Measurements from ENCODE around the gene CEP112.
"Not testable (repeated sequence)": the region's sequence is repeated elsewhere in the genome, so short reads cannot be mapped to it uniquely, and the experiment has no call there.

CEP112 gene

GRCh38 chr17:66088173-66088572 lies 103.8 kb downstream of the CEP112 start:
- Mint-ChIP-seq H3K4me3 (no peak overlapping the region), H3K27me3 (no peaks in the 10 kb centered on the region), H3K36me3 (peaks cover 27% of the 10 kb centered on the region), H3K4me1 (no peaks in the 10 kb centered on the region), H3K27ac (no peak overlapping the region), H3K9me3 (peaks cover 16% of the 10 kb centered on the region)
- ATAC-seq = no peak

DNA sequence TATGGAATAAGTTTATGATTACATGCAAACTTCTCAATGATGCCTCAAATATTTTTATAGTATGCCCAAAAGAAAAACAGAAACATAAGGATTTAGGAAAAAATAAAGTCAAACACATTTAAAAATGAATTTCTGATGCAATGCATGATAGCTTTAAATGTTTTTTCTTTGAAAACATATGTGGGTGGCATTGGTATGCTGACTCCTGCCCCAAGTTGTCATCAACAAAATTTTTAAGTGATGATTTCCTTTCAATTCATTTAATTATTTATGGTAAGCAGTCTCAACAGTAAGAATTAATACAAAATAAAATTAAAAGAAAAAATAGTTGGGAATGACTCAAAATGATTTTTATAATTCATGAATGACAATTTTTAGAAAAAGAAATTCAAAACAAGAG lies 104.9 kb downstream of the CEP112 start:
- Mint-ChIP-seq H3K4me3 (no peak overlapping the region), H3K27me3 (no peaks in the 10 kb centered on the region), H3K4me1 (no peaks in the 10 kb centered on the region), H3K9me3 (peaks cover 15% of the 10 kb centered on the region), H3K36me3 (peaks cover 30% of the 10 kb centered on the region), H3K27ac (no peak overlapping the region)
- no peak for ATAC-seq

GRCh38 chr17:66085221-66085620 lies 106.7 kb downstream of the CEP112 start:
- Mint-ChIP-seq H3K4me1 (no peaks in the 10 kb centered on the region), H3K27ac (no peak overlapping the region), H3K9me3 (peaks cover 7% of the 10 kb centered on the region), H3K4me3 (no peak overlapping the region), H3K36me3 (peaks cover 20% of the 10 kb centered on the region), H3K27me3 (no peaks in the 10 kb centered on the region)
- ATAC-seq = no peak

GRCh38 chr17:66080670-66081069 lies 111.3 kb downstream of the CEP112 start:
- not testable (repeated sequence) for ATAC-seq, H3K27ac Mint-ChIP-seq, H3K4me3 Mint-ChIP-seq, H3K9me3 Mint-ChIP-seq, H3K27me3 Mint-ChIP-seq, H3K36me3 Mint-ChIP-seq, H3K4me1 Mint-ChIP-seq

DNA sequence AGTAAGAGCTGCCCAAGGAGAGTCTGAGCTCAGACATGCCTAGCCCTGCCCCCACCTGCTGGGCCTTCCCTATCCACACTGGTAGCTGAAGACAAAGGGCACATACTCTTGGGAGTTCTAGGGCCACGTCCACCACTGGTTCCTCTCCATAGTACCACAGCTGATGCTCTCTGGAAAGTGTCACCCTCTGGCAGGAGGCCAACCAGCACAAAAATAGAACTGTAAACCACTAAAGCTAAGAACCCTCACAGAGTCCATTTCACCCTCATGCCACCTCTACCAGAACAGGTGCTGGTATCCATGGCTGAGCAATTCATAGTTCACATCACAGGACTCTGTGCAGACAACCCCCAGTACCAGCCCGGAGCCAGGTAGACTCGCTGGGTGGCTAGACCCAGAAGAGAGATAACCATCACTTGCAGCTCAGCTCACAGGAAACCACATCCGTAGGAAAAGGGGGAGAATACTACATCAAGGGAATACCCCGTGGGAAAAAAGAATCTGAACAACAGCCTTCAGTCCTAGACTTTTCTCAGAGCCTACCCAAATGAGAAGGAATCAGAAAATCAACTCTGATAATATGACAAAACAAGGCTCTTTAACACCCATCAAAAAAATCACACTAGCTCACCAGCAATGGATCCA lies 115.3 kb downstream of the CEP112 start:
- peaks cover 10% of the 10 kb centered on the region for H3K9me3 Mint-ChIP-seq
- no peak overlapping the region for H3K27ac Mint-ChIP-seq
- no peaks in the 10 kb centered on the region for H3K27me3 Mint-ChIP-seq
- H3K4me3 Mint-ChIP-seq = no peak overlapping the region
- no peaks in the 10 kb centered on the region for H3K36me3 Mint-ChIP-seq
- H3K4me1 Mint-ChIP-seq = no peaks in the 10 kb centered on the region
- no peak for ATAC-seq

DNA sequence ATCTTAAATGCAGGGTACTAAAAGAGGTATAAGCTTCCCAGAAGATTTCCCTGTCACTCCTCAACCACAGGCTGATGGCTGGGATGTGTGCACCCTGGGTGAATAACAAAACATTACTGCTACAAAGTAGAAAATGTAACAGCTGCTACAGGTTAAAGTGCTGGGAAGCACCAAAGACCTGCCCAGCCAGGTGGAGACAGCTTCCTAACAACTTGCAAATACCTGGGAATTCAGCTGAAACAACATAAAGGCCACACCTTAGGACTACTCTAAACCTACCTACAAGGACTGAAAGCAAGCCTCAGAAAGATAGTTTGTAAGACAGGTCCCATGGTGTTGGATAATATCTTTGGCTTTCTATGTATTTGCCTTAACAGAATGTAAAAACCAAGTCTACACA lies 118.5 kb downstream of the CEP112 start:
- no peak overlapping the region for H3K27ac Mint-ChIP-seq

GRCh38 chr17:66063686-66064085 lies 128.2 kb downstream of the CEP112 start:
- Mint-ChIP-seq H3K4me1 (no peaks in the 10 kb centered on the region), H3K36me3 (no peaks in the 10 kb centered on the region), H3K27ac (no peak overlapping the region), H3K27me3 (no peaks in the 10 kb centered on the region), H3K4me3 (no peak overlapping the region), H3K9me3 (no peaks in the 10 kb centered on the region)
- no peak for ATAC-seq

More for the DNA sequence above, 118.5 kb downstream of the CEP112 start:
- H3K4me3 Mint-ChIP-seq = no peak overlapping the region
- peaks cover 5% of the 10 kb centered on the region for H3K9me3 Mint-ChIP-seq
- no peak for ATAC-seq
- H3K4me1 Mint-ChIP-seq = no peaks in the 10 kb centered on the region
- no peaks in the 10 kb centered on the region for H3K36me3 Mint-ChIP-seq
- H3K27me3 Mint-ChIP-seq = peaks cover 8% of the 10 kb centered on the region

DNA sequence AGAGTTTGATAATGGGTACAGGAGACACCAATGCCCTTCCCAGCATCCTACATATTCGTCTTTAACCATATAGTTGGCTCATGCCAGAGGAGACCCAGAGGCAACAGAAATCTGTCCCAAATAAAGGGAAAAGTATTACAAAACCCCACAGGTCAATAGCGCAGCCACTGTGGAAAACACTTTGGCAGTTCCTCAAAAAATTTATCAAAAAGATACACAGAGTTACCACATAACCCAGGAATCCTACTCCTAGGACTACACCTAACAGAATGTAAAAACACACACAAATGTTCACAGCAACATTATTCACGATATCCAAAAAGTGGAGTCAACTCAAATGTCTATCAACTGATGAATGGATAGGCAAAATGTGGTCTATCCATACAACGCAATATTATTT lies 135.8 kb downstream of the CEP112 start:
- Mint-ChIP-seq H3K9me3 (peaks cover 2% of the 10 kb centered on the region), H3K27ac (no peak overlapping the region), H3K36me3 (peaks cover 5% of the 10 kb centered on the region), H3K4me3 (no peak overlapping the region), H3K4me1 (no peaks in the 10 kb centered on the region), H3K27me3 (no peaks in the 10 kb centered on the region)
- no peak for ATAC-seq

- Mint-ChIP-seq H3K4me3 (no peak overlapping the region), H3K4me1 (no peaks in the 10 kb centered on the region), H3K27ac (no peak overlapping the region), H3K9me3 (peaks cover 9% of the 10 kb centered on the region), H3K27me3 (no peaks in the 10 kb centered on the region), H3K36me3 (peaks cover 5% of the 10 kb centered on the region)
- no peak for ATAC-seq
These were observed 137.7 kb downstream of the CEP112 start for GRCh38 chr17:66054242-66054641.

- no peaks in the 10 kb centered on the region for H3K27me3 Mint-ChIP-seq
- ATAC-seq = no peak
- no peak overlapping the region for H3K4me3 Mint-ChIP-seq
- H3K4me1 Mint-ChIP-seq = no peaks in the 10 kb centered on the region
- H3K9me3 Mint-ChIP-seq = no peaks in the 10 kb centered on the region
- no peak overlapping the region for H3K27ac Mint-ChIP-seq
- no peaks in the 10 kb centered on the region for H3K36me3 Mint-ChIP-seq
These were observed 147.8 kb downstream of the CEP112 start for GRCh38 chr17:66044083-66044482.

DNA sequence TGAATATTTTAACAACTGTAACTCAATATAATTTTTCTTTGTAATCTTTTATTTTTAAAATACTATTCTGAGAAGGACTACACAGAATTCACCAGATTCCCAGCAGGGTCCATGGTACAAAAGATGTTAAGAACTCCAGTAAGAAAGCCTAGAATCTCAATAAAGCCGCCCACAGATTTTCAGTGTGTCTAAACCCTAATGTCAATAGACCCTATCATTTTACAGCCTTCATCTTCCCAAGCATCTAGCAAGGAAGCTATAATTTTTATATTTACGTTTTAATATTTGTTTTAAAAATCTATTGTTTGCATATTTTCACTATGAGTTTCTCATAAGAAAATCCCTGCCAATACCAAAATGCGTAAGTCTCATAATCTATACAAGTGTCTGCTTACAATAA lies 148.5 kb downstream of the CEP112 start:
- Mint-ChIP-seq H3K36me3 (no peaks in the 10 kb centered on the region), H3K27me3 (no peaks in the 10 kb centered on the region), H3K9me3 (no peaks in the 10 kb centered on the region), H3K27ac (no peak overlapping the region), H3K4me1 (no peaks in the 10 kb centered on the region), H3K4me3 (no peak overlapping the region)
- ATAC-seq = no peak

GRCh38 chr17:66040402-66040801 lies 151.5 kb downstream of the CEP112 start:
- no peak for ATAC-seq
- no peaks in the 10 kb centered on the region for H3K27me3 Mint-ChIP-seq
- H3K4me3 Mint-ChIP-seq = no peak overlapping the region
- H3K9me3 Mint-ChIP-seq = no peaks in the 10 kb centered on the region
- H3K27ac Mint-ChIP-seq = no peak overlapping the region
- H3K36me3 Mint-ChIP-seq = no peaks in the 10 kb centered on the region
- H3K4me1 Mint-ChIP-seq = no peaks in the 10 kb centered on the region

DNA sequence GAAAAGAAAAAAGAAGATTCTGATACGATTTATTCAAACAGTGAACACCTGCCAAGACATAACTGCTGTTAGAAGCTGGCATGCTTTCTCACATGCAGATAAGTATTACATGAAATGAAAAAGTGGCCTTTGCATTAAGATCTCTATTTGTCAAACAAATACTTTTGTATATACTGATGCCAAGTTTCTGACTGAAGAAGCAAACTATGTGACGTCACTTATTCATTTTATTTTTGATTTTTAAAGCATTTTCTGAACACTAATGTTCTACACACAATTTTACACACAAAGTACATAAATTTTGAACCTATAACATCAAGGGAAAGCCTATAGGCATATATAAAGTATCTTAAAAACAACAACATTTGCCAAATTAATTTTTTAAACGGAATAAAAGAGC lies 153.8 kb downstream of the CEP112 start:
- H3K4me1 Mint-ChIP-seq = no peaks in the 10 kb centered on the region
- no peaks in the 10 kb centered on the region for H3K27me3 Mint-ChIP-seq
- H3K27ac Mint-ChIP-seq = no peak overlapping the region
- H3K36me3 Mint-ChIP-seq = no peaks in the 10 kb centered on the region
- H3K9me3 Mint-ChIP-seq = no peaks in the 10 kb centered on the region
- no peak overlapping the region for H3K4me3 Mint-ChIP-seq
- ATAC-seq = no peak

GRCh38 chr17:66037221-66037620 lies 154.7 kb downstream of the CEP112 start:
- Mint-ChIP-seq H3K4me3 (no peak overlapping the region), H3K36me3 (no peaks in the 10 kb centered on the region), H3K9me3 (no peaks in the 10 kb centered on the region), H3K27me3 (no peaks in the 10 kb centered on the region), H3K27ac (no peak overlapping the region), H3K4me1 (peaks cover 6% of the 10 kb centered on the region)
- no peak for ATAC-seq

- no peaks in the 10 kb centered on the region for H3K9me3 Mint-ChIP-seq
- peak; percentile 68 for ATAC-seq
- H3K27me3 Mint-ChIP-seq = no peaks in the 10 kb centered on the region
- no peaks in the 10 kb centered on the region for H3K36me3 Mint-ChIP-seq
- peaks cover 8% of the 10 kb centered on the region for H3K4me1 Mint-ChIP-seq
- H3K27ac Mint-ChIP-seq = no peak overlapping the region
- no peak overlapping the region for H3K4me3 Mint-ChIP-seq
These were observed 159.7 kb downstream of the CEP112 start for GRCh38 chr17:66032082-66032712.

DNA sequence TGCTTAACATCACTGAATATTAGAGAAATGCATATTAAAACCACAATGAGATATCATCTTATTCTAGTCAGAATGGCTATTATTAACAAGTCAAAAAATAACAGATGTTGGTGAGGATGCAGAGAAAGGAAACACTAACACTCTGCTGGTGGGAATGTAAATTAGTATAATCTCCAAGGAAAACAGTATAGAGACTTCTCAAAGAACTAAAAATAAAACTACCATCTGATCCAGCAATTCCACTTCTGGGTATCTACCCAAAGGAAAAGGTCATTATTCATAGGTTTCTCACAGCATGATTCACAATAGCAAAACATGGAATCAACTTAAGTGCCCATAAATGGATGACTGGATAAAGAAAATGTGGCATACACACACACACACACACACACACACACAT lies 166.4 kb downstream of the CEP112 start:
- no peak for ATAC-seq
- Mint-ChIP-seq H3K27me3 (no peaks in the 10 kb centered on the region), H3K9me3 (peaks cover 19% of the 10 kb centered on the region), H3K4me1 (no peaks in the 10 kb centered on the region), H3K36me3 (peaks cover 16% of the 10 kb centered on the region), H3K4me3 (no peak overlapping the region), H3K27ac (no peak overlapping the region)

All from stimulated activated memory B cell treated with anti-CD40 and anti-IgM and Interleukin-4, amounts not matched to agents 10 μg/mL and 1 μg/mL and 100 μg/mL, for 72 hours (primary cell).